HEK293 (cell line): Measurements from ENCODE around the gene GAMT.

Experiments
- KLF17 ChIP-seq: fragments of 450-650 bp; formaldehyde crosslinking; IDR thresholded peaks from 2 replicates; pipeline ENCODE4 v1.5.1; 2016; ENCODE audit warnings: missing biosample characterization, missing genetic modification characterization
- KLF8 ChIP-seq: fragments of 450-650 bp; formaldehyde crosslinking; IDR thresholded peaks from 2 replicates; pipeline ENCODE4 v1.5.1; 2016; ENCODE audit warnings: missing biosample characterization, missing genetic modification characterization
- SETDB1 ChIP-seq: IDR thresholded peaks from one replicate; pipeline ENCODE4 v1.6.1; 2017; ENCODE audit warnings: mild to moderate bottlenecking, low read length, moderate library complexity, mixed read lengths; ENCODE audit not compliant: insufficient read length
- TRIM28 ChIP-seq: IDR thresholded peaks from 2 replicates; pipeline ENCODE4 v1.6.1; 2011; ENCODE audit warnings: low read length, control low read depth, borderline replicate concordance
- YY2 ChIP-seq: fragments of 450-650 bp; formaldehyde crosslinking; IDR thresholded peaks from 2 replicates; pipeline ENCODE4 v1.5.1; 2016; ENCODE audit warnings: missing biosample characterization, missing genetic modification characterization
- ZBTB1 ChIP-seq: fragments of 450-650 bp; formaldehyde crosslinking; IDR thresholded peaks from 2 replicates; pipeline ENCODE4 v1.5.1; 2016; ENCODE audit warnings: missing biosample characterization, missing genetic modification characterization
- ZBTB6 ChIP-seq: fragments of 450-650 bp; formaldehyde crosslinking; IDR thresholded peaks from 2 replicates; pipeline ENCODE4 v1.5.1; 2017; ENCODE audit warnings: missing biosample characterization, missing genetic modification characterization
- ZFP3 ChIP-seq: fragments of 450-650 bp; formaldehyde crosslinking; IDR thresholded peaks from 2 replicates; pipeline ENCODE4 v1.5.1; 2016; ENCODE audit warnings: low read depth, missing biosample characterization, missing genetic modification characterization
- ZFP69B ChIP-seq: fragments of 450-650 bp; formaldehyde crosslinking; IDR thresholded peaks from 2 replicates; pipeline ENCODE4 v1.5.1; 2016; ENCODE audit warnings: missing biosample characterization, missing genetic modification characterization
- ZNF10 ChIP-seq: fragments of 450-650 bp; formaldehyde crosslinking; IDR thresholded peaks from 2 replicates; pipeline ENCODE4 v1.5.1; 2017; ENCODE audit warnings: missing biosample characterization, missing genetic modification characterization
- ZNF155 ChIP-seq: fragments of 450-650 bp; formaldehyde crosslinking; IDR thresholded peaks from 2 replicates; pipeline ENCODE4 v1.5.1; 2016; ENCODE audit warnings: missing biosample characterization, missing genetic modification characterization
- ZNF157 ChIP-seq: fragments of 450-650 bp; formaldehyde crosslinking; IDR thresholded peaks from 2 replicates; pipeline ENCODE4 v1.5.1; 2016; ENCODE audit warnings: missing biosample characterization, missing genetic modification characterization
- ZNF221 ChIP-seq: fragments of 450-650 bp; formaldehyde crosslinking; IDR thresholded peaks from 2 replicates; pipeline ENCODE4 v1.5.1; 2017; ENCODE audit warnings: missing biosample characterization, missing genetic modification characterization, borderline replicate concordance
- ZNF248 ChIP-seq: fragments of 450-650 bp; formaldehyde crosslinking; IDR thresholded peaks from 2 replicates; pipeline ENCODE4 v1.5.1; 2017; ENCODE audit warnings: missing biosample characterization, missing genetic modification characterization
- ZNF311 ChIP-seq: fragments of 450-650 bp; formaldehyde crosslinking; IDR thresholded peaks from 2 replicates; pipeline ENCODE4 v1.5.1; 2017; ENCODE audit warnings: missing biosample characterization, missing genetic modification characterization, borderline replicate concordance
- ZNF324 ChIP-seq: fragments of 450-650 bp; formaldehyde crosslinking; IDR thresholded peaks from 2 replicates; pipeline ENCODE4 v1.5.1; 2016; ENCODE audit warnings: missing biosample characterization, missing genetic modification characterization
- ZNF37A ChIP-seq: fragments of 450-650 bp; IDR thresholded peaks from 2 replicates; pipeline ENCODE4 v1.5.1; 2018; ENCODE audit warnings: missing biosample characterization, missing genetic modification characterization
- ZNF423 ChIP-seq: fragments of 450-650 bp; formaldehyde crosslinking; IDR thresholded peaks from 2 replicates; pipeline ENCODE4 v1.5.1; 2016; ENCODE audit warnings: missing biosample characterization, missing genetic modification characterization
- ZNF488 ChIP-seq: fragments of 450-650 bp; formaldehyde crosslinking; IDR thresholded peaks from 2 replicates; pipeline ENCODE4 v1.5.1; 2016; ENCODE audit warnings: missing biosample characterization, missing genetic modification characterization
- ZNF596 ChIP-seq: fragments of 450-650 bp; IDR thresholded peaks from 2 replicates; pipeline ENCODE4 v1.5.0; 2018; ENCODE audit warnings: missing biosample characterization, mild to moderate bottlenecking, missing genetic modification characterization, moderate library complexity
- ZNF621 ChIP-seq: fragments of 450-650 bp; formaldehyde crosslinking; IDR thresholded peaks from 2 replicates; pipeline ENCODE4 v1.5.1; 2017; ENCODE audit warnings: missing biosample characterization, missing genetic modification characterization
- ZNF664 ChIP-seq: fragments of 450-650 bp; formaldehyde crosslinking; IDR thresholded peaks from 2 replicates; pipeline ENCODE4 v1.5.1; 2016; ENCODE audit warnings: missing biosample characterization, missing genetic modification characterization
- ZNF837 ChIP-seq: fragments of 450-650 bp; formaldehyde crosslinking; IDR thresholded peaks from 2 replicates; pipeline ENCODE4 v1.5.1; 2016; ENCODE audit warnings: missing biosample characterization, missing genetic modification characterization
- TF ChIP-seq, protein P1 (sequence below): fragments of 450-650 bp; formaldehyde crosslinking; IDR thresholded peaks from 2 replicates; pipeline ENCODE4 v1.5.1; 2016; ENCODE audit warnings: missing biosample characterization, missing genetic modification characterization, borderline replicate concordance
- TF ChIP-seq, protein P2 (sequence below): fragments of 450-650 bp; formaldehyde crosslinking; IDR thresholded peaks from 2 replicates; pipeline ENCODE4 v1.5.1; 2016; ENCODE audit warnings: missing biosample characterization, missing genetic modification characterization
- TF ChIP-seq, protein P3 (sequence below): fragments of 450-650 bp; formaldehyde crosslinking; IDR thresholded peaks from 2 replicates; pipeline ENCODE4 v1.5.1; 2016; ENCODE audit warnings: missing biosample characterization, missing genetic modification characterization, low read depth

The GAMT gene

DNA sequence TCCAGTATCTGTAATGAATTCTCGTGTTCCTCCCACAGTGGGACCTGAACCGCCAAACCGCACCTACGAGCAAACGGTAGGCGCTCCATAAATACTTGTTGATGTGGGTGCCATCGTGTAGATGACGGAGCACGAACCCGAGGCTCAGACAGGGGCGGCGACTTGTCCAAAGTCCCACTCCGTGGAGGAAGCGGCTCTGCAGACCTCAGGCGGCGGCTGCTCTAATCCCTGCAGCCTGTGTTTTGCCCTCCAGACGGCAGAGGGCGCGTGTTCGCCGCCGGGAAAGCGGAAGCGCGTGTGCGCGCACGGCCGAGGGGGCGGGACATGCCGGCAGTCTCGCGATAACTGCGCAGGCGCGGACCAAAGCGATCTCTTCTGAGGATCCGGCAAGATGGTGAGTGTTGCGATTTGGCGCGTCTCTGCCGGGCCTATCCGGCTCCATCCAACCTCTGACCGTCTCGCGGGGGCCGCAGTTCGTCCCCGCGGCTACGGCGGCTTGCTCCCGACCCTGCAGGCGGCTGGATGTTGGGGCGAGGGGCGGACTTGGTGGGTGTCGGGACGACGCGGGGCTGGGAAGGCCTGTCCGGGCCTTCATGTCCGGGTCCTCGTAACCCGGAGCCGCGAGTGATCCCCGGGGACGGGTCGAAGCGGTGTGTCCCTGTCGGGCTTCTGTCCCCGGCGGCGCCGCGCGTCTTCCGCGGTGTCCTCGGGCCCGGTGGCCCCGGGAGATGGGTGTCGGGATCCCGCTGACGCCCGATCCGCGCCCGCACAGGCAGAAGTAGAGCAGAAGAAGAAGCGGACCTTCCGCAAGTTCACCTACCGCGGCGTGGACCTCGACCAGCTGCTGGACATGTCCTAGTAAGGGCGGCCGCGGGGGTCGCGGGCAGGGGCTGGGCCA, 36.9 kb upstream of the GAMT start, which contains the start of gene RPS15 (continued):
- TF ChIP-seq, protein P1, sequence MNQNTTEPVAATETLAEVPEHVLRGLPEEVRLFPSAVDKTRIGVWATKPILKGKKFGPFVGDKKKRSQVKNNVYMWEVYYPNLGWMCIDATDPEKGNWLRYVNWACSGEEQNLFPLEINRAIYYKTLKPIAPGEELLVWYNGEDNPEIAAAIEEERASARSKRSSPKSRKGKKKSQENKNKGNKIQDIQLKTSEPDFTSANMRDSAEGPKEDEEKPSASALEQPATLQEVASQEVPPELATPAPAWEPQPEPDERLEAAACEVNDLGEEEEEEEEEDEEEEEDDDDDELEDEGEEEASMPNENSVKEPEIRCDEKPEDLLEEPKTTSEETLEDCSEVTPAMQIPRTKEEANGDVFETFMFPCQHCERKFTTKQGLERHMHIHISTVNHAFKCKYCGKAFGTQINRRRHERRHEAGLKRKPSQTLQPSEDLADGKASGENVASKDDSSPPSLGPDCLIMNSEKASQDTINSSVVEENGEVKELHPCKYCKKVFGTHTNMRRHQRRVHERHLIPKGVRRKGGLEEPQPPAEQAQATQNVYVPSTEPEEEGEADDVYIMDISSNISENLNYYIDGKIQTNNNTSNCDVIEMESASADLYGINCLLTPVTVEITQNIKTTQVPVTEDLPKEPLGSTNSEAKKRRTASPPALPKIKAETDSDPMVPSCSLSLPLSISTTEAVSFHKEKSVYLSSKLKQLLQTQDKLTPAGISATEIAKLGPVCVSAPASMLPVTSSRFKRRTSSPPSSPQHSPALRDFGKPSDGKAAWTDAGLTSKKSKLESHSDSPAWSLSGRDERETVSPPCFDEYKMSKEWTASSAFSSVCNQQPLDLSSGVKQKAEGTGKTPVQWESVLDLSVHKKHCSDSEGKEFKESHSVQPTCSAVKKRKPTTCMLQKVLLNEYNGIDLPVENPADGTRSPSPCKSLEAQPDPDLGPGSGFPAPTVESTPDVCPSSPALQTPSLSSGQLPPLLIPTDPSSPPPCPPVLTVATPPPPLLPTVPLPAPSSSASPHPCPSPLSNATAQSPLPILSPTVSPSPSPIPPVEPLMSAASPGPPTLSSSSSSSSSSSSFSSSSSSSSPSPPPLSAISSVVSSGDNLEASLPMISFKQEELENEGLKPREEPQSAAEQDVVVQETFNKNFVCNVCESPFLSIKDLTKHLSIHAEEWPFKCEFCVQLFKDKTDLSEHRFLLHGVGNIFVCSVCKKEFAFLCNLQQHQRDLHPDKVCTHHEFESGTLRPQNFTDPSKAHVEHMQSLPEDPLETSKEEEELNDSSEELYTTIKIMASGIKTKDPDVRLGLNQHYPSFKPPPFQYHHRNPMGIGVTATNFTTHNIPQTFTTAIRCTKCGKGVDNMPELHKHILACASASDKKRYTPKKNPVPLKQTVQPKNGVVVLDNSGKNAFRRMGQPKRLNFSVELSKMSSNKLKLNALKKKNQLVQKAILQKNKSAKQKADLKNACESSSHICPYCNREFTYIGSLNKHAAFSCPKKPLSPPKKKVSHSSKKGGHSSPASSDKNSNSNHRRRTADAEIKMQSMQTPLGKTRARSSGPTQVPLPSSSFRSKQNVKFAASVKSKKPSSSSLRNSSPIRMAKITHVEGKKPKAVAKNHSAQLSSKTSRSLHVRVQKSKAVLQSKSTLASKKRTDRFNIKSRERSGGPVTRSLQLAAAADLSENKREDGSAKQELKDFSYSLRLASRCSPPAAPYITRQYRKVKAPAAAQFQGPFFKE = 0 out of 2 replicates have a peak, but pooled peaks have one; percentile 25
- TF ChIP-seq ZBTB1 (no peak), ZFP3 (tag by site-specific recombination) (no peak), SETDB1 (no peak), ZNF423 (tag by site-specific recombination) (no peak), ZNF10 (tag by site-specific recombination) (no peak), ZNF221 (tag by site-specific recombination) (no peak), ZBTB6 (peak; percentile 25; the same call in 1 of the 2 replicates), ZNF37A (no peak), ZNF311 (no peak), TRIM28 (peak; percentile 43; the same call in 1 of the 2 replicates), ZNF155 (tag by site-specific recombination) (no peak), ZNF248 (tag by site-specific recombination) (no peak), ZNF621 (tag by site-specific recombination) (no peak), ZFP69B (tag by site-specific recombination) (peak; percentile 81; the same call in 1 of the 2 replicates), ZNF324 (tag by site-specific recombination) (peak; percentile 91), ZNF488 (tag by site-specific recombination) (peak; percentile 46; the same call in 1 of the 2 replicates), ZNF837 (tag by site-specific recombination) (peak; percentile 76; the same call in 1 of the 2 replicates), KLF8 (tag by site-specific recombination) (peak; percentile 85), ZNF157 (no peak), KLF17 (peak; percentile 89; the same call in 1 of the 2 replicates), YY2 (peak; percentile 91), ZNF664 (tag by site-specific recombination) (0 out of 2 replicates have a peak, but pooled peaks have one; percentile 52), ZNF596 (tag by site-specific recombination) (no peak)
- TF ChIP-seq, protein P2, sequence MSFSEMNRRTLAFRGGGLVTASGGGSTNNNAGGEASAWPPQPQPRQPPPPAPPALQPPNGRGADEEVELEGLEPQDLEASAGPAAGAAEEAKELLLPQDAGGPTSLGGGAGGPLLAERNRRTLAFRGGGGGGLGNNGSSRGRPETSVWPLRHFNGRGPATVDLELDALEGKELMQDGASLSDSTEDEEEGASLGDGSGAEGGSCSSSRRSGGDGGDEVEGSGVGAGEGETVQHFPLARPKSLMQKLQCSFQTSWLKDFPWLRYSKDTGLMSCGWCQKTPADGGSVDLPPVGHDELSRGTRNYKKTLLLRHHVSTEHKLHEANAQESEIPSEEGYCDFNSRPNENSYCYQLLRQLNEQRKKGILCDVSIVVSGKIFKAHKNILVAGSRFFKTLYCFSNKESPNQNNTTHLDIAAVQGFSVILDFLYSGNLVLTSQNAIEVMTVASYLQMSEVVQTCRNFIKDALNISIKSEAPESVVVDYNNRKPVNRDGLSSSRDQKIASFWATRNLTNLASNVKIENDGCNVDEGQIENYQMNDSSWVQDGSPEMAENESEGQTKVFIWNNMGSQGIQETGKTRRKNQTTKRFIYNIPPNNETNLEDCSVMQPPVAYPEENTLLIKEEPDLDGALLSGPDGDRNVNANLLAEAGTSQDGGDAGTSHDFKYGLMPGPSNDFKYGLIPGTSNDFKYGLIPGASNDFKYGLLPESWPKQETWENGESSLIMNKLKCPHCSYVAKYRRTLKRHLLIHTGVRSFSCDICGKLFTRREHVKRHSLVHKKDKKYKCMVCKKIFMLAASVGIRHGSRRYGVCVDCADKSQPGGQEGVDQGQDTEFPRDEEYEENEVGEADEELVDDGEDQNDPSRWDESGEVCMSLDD (tag by site-specific recombination) = peak; percentile 81
- TF ChIP-seq, protein P3, sequence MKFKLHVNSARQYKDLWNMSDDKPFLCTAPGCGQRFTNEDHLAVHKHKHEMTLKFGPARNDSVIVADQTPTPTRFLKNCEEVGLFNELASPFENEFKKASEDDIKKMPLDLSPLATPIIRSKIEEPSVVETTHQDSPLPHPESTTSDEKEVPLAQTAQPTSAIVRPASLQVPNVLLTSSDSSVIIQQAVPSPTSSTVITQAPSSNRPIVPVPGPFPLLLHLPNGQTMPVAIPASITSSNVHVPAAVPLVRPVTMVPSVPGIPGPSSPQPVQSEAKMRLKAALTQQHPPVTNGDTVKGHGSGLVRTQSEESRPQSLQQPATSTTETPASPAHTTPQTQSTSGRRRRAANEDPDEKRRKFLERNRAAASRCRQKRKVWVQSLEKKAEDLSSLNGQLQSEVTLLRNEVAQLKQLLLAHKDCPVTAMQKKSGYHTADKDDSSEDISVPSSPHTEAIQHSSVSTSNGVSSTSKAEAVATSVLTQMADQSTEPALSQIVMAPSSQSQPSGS (tag by site-specific recombination) = no peak
